Measurements from ENCODE around the gene ROPN1L. TPM values are rescaled to one million over a fixed set of nuclear protein-coding genes. Genes with fewer than 3 reads are reported as not detected.

Gene ROPN1L
- total and polyA plus RNA-seq, 2 experiments from 2014 or later = 0.30 TPM; not detected in 1

DNA sequence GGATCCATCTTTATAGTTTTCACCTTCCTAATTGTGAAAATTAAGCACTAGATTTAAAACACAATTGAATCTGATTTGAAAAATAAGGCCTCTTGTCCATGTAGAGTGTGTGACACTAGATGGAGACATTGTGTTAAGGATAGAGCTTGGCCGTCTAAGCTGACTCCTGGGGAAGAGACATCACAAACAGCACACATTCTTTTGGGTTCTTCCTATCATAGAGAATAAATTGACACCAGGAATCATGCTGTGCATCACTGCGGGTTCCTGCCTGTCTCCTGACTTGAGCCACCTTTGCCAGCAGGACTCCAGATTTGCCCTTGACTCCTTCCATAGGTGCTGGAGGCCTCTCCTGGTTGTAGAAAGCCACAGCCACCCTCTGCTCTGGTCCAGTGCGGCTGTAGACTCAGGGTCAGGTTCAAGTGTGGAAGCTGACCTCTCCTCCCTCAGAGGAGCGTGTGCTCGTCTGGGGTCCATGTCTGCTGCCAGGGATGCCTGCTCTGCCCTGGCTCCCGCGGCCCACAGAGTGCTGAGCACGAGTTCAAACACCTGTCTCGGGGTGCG, 11.2 kb downstream of the ROPN1L start:
- 60% methylated on average over 10 of the region's 10 CpGs for WGBS (ENCODE audit: low lambda C conversion rate, missing lambda C conversion rate)
- DNase-seq (ENCODE audit: low spot score) = peak; percentile 77
- H3K27me3 ChIP-seq = no peaks in the 10 kb centered on the region
- no peaks in the 10 kb centered on the region for H3K79me2 ChIP-seq
- TF ChIP-seq, protein P1, sequence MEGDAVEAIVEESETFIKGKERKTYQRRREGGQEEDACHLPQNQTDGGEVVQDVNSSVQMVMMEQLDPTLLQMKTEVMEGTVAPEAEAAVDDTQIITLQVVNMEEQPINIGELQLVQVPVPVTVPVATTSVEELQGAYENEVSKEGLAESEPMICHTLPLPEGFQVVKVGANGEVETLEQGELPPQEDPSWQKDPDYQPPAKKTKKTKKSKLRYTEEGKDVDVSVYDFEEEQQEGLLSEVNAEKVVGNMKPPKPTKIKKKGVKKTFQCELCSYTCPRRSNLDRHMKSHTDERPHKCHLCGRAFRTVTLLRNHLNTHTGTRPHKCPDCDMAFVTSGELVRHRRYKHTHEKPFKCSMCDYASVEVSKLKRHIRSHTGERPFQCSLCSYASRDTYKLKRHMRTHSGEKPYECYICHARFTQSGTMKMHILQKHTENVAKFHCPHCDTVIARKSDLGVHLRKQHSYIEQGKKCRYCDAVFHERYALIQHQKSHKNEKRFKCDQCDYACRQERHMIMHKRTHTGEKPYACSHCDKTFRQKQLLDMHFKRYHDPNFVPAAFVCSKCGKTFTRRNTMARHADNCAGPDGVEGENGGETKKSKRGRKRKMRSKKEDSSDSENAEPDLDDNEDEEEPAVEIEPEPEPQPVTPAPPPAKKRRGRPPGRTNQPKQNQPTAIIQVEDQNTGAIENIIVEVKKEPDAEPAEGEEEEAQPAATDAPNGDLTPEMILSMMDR (IDR thresholded peaks at IDR 0.05; ENCODE audit: poor library complexity) = peak; percentile 86
- TF ChIP-seq EZH2phosphoT487 (IDR thresholded peaks at IDR 0.05; ENCODE audit: low read depth, severe bottlenecking, unreplicated experiment) (no peak), EZH2 (IDR thresholded peaks at IDR 0.05; ENCODE audit: borderline replicate concordance) (no peak)
- H3K4me3 ChIP-seq = no peak overlapping the region
- no peaks in the 10 kb centered on the region for H3K4me1 ChIP-seq (ENCODE audit: insufficient read depth)
- H4K20me1 ChIP-seq (ENCODE audit: insufficient read depth, poor library complexity, severe bottlenecking) = no peaks in the 10 kb centered on the region
- H3K9me3 ChIP-seq (ENCODE audit: low read depth) = no peaks in the 10 kb centered on the region
- no peak overlapping the region for H3K4me2 ChIP-seq
- H3K9me2 ChIP-seq (replicated peaks; ENCODE audit: insufficient read depth) = no peaks in the 10 kb centered on the region
- H3K27ac ChIP-seq = no peak overlapping the region
- H3K36me3 ChIP-seq (replicated peaks; ENCODE audit: insufficient read depth, low read depth) = no peaks in the 10 kb centered on the region
- no peak overlapping the region for H2AFZ ChIP-seq

DNA sequence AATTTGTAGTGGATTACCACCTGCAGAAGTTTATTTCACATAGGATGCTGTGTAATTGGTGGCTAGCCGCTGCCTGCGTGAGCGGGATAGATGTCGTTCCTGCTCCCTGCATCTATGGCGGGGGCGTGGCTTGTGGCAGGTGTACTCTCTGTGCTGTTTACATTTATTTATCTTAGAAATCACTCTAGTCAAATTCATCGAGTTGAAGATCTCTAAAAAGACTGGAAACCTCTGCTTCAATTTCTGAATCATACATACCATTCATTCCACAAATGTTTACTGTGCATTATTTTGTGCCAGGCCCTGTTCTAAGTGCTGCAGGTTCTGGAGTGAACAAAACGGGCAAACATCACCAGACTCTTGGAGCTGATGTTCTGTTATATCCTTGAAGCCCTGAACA, 11.9 kb downstream of the ROPN1L start:
- Histone ChIP-seq H3K9me2 (replicated peaks; ENCODE audit: insufficient read depth) (no peaks in the 10 kb centered on the region), H3K36me3 (replicated peaks; ENCODE audit: insufficient read depth, low read depth) (no peaks in the 10 kb centered on the region), H3K79me2 (no peaks in the 10 kb centered on the region), H3K27me3 (no peaks in the 10 kb centered on the region), H3K27ac (no peak overlapping the region), H3K9me3 (ENCODE audit: low read depth) (no peaks in the 10 kb centered on the region), H3K4me3 (no peak overlapping the region), H2AFZ (no peak overlapping the region), H4K20me1 (ENCODE audit: insufficient read depth, poor library complexity, severe bottlenecking) (no peaks in the 10 kb centered on the region), H3K4me1 (ENCODE audit: insufficient read depth) (no peaks in the 10 kb centered on the region), H3K4me2 (no peak overlapping the region)
- 71% methylated on average over 8 of the region's 8 CpGs for WGBS (ENCODE audit: low lambda C conversion rate, missing lambda C conversion rate)
- no peak for DNase-seq (ENCODE audit: low spot score)
- no peak for TF ChIP-seq EZH2 (IDR thresholded peaks at IDR 0.05; ENCODE audit: borderline replicate concordance)
- TF ChIP-seq EZH2phosphoT487 (IDR thresholded peaks at IDR 0.05; ENCODE audit: low read depth, severe bottlenecking, unreplicated experiment) = no peak
- TF ChIP-seq, protein P1 (IDR thresholded peaks at IDR 0.05; ENCODE audit: poor library complexity) = no peak

DNA sequence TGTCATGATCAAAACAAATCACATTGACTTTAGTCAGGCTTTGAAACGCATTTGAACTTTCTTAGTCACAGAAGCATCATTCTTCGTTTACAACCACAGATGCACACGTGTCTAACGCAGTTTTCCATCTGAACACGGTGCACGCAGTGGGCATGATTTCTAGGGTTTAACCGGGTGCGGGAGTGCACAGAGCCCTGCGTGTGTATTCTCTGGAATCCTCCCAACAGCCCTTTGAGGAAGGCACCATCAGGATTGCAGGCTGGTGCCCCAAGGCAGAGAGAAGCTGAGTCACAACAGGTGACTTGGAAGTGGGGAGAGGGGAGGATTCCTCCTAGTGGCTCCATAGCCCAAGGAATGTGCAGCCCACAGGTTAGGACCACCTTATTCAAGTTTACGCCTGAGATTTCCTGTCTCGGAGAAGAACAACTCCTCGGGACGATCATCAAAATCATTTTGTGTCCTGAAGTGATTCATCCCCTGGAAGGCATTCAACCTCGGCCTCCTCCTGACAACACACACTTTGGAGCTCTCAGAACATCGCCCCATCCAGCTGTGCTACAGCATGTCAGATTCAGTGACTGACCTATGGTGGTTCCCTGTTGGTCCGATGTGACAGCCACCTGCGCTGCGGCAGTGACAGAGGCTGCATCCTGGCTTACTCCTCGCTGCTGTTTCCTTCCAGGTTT, 13.1 kb downstream of the ROPN1L start:
- no peak for DNase-seq (ENCODE audit: low spot score)
- WGBS (ENCODE audit: low lambda C conversion rate, missing lambda C conversion rate) = 77% methylated on average over 19 of the region's 19 CpGs
- H2AFZ ChIP-seq = no peak overlapping the region
- no peaks in the 10 kb centered on the region for H3K9me3 ChIP-seq (ENCODE audit: low read depth)
- no peak overlapping the region for H3K27ac ChIP-seq
- no peaks in the 10 kb centered on the region for H3K36me3 ChIP-seq (replicated peaks; ENCODE audit: insufficient read depth, low read depth)
- no peak overlapping the region for H3K4me3 ChIP-seq
- TF ChIP-seq EZH2 (IDR thresholded peaks at IDR 0.05; ENCODE audit: borderline replicate concordance) = no peak
- TF ChIP-seq EZH2phosphoT487 (IDR thresholded peaks at IDR 0.05; ENCODE audit: low read depth, severe bottlenecking, unreplicated experiment) = no peak
- TF ChIP-seq, protein P1 (IDR thresholded peaks at IDR 0.05; ENCODE audit: poor library complexity) = no peak
- H3K4me1 ChIP-seq (ENCODE audit: insufficient read depth) = no peaks in the 10 kb centered on the region
- H3K79me2 ChIP-seq = no peaks in the 10 kb centered on the region
- H3K9me2 ChIP-seq (replicated peaks; ENCODE audit: insufficient read depth) = no peaks in the 10 kb centered on the region
- no peaks in the 10 kb centered on the region for H3K27me3 ChIP-seq
- H3K4me2 ChIP-seq = no peak overlapping the region
- no peaks in the 10 kb centered on the region for H4K20me1 ChIP-seq (ENCODE audit: insufficient read depth, poor library complexity, severe bottlenecking)

Data from hepatocyte (in vitro differentiated cells).